Measurements from ENCODE around the gene UBXN1. TPM values are rescaled to one million over a fixed set of nuclear protein-coding genes. Genes with fewer than 3 reads are reported as not detected.
"Not testable (repeated sequence)": the region's sequence is repeated elsewhere in the genome, so short reads cannot be mapped to it uniquely, and the experiment has no call there.

Gene UBXN1
- total RNA-seq, 4 donors from 2014 or later, result 120 to 184 (median 149) TPM

DNA sequence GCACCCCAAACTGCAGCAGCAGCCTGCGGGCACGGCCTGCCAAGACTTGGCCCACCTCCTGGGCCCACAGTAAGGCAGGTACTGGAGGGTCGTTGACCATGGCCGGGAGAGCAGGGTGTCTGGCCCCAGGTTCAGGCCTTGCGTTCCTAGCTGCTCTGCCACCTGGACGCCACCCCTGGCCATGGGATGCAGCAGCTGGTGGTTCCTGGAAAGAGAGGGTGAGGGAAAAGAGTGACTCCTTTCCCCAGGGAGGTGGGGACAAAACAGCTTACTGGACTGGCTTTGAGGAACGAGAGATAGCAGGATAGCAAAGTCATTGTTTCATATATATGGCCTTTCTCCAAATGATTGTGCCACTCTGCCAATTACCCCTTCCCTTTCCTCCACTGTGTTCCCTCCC lies 26.5 kb upstream of the UBXN1 start:
- Histone ChIP-seq H3K9me3 (no peaks in the 10 kb centered on the region), H3K27me3 (no peaks in the 10 kb centered on the region), H3K4me3 (replicated peaks in 1 of 3) (peak overlapping the region in 1 of 3 donors; percentile 64), H3K36me3 (peaks cover 0 to under 1% of the 10 kb centered on the region in 2 donors), H3K4me1 (peaks cover 20 to 29% of the 10 kb centered on the region in 2 donors), H3K27ac (peak overlapping the region in 2 of 3 donors; percentile 9 to 67)
- intact Hi-C loops (cut with DNase I), result no loop called here
- no peak for TF ChIP-seq POLR2A (IDR thresholded peaks at IDR 0.05)
- TF ChIP-seq, protein P1, sequence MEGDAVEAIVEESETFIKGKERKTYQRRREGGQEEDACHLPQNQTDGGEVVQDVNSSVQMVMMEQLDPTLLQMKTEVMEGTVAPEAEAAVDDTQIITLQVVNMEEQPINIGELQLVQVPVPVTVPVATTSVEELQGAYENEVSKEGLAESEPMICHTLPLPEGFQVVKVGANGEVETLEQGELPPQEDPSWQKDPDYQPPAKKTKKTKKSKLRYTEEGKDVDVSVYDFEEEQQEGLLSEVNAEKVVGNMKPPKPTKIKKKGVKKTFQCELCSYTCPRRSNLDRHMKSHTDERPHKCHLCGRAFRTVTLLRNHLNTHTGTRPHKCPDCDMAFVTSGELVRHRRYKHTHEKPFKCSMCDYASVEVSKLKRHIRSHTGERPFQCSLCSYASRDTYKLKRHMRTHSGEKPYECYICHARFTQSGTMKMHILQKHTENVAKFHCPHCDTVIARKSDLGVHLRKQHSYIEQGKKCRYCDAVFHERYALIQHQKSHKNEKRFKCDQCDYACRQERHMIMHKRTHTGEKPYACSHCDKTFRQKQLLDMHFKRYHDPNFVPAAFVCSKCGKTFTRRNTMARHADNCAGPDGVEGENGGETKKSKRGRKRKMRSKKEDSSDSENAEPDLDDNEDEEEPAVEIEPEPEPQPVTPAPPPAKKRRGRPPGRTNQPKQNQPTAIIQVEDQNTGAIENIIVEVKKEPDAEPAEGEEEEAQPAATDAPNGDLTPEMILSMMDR (IDR thresholded peaks at IDR 0.05), result no peak
- 32 to 40% methylated on average over 7 of the region's 7 CpGs for WGBS, 2 donors
- peak in 1 of 2 donors; percentile 19 for DNase-seq

GRCh38 chr11:62703921-62704320 lies 25.0 kb upstream of the UBXN1 start:
- H3K27me3 ChIP-seq; H3K27ac ChIP-seq; DNase-seq; intact Hi-C loops (cut with DNase I); H3K9me3 ChIP-seq; H3K4me3 ChIP-seq (replicated peaks in 1 of 3); H3K36me3 ChIP-seq: not testable (repeated sequence)
- peaks cover 13 to 21% of the 10 kb centered on the region in 2 donors for H3K4me1 ChIP-seq
- 93 to 95% methylated on average over 4 of the region's 4 CpGs for WGBS, 2 donors

GRCh38 chr11:62702246-62702645 lies 23.4 kb upstream of the UBXN1 start:
- no peak for TF ChIP-seq POLR2A (IDR thresholded peaks at IDR 0.05)
- TF ChIP-seq, protein P1 (IDR thresholded peaks at IDR 0.05), result no peak
- WGBS, 2 donors, result 94 to 97% methylated on average over 11 of the region's 11 CpGs
- Histone ChIP-seq H3K9me3 (no peaks in the 10 kb centered on the region), H3K27me3 (no peaks in the 10 kb centered on the region), H3K4me3 (replicated peaks in 1 of 3) (no peak overlapping the region), H3K36me3 (no peaks in the 10 kb centered on the region), H3K27ac (no peak overlapping the region), H3K4me1 (peaks cover 6 to 14% of the 10 kb centered on the region in 2 donors)
- intact Hi-C loops (cut with DNase I), result no loop called here
- no peak for DNase-seq

- Histone ChIP-seq H3K4me3 (replicated peaks in 1 of 3) (no peak overlapping the region), H3K27me3 (no peaks in the 10 kb centered on the region), H3K9me3 (no peaks in the 10 kb centered on the region), H3K36me3 (peaks cover 0 to 30% of the 10 kb centered on the region in 2 donors), H3K27ac (no peak overlapping the region), H3K4me1 (no peaks in the 10 kb centered on the region)
- intact Hi-C loops (cut with DNase I), result loop anchor here (10.0 kb wide), 1 partner anchor 300 kb away; no protein-coding TSS in a partner anchor
- peak; percentile 75 to 78 for DNase-seq
- TF ChIP-seq, protein P1 (IDR thresholded peaks at IDR 0.05), result peak in 5 of 6 experiments; percentile 45 to 79 (median 58)
- TF ChIP-seq POLR2A (IDR thresholded peaks at IDR 0.05), result no peak
- WGBS, 2 donors, result 61 to 65% methylated on average over 14 of the region's 14 CpGs
Measured at GRCh38 chr11:62694455-62695167, 15.7 kb upstream of the UBXN1 start.

DNA sequence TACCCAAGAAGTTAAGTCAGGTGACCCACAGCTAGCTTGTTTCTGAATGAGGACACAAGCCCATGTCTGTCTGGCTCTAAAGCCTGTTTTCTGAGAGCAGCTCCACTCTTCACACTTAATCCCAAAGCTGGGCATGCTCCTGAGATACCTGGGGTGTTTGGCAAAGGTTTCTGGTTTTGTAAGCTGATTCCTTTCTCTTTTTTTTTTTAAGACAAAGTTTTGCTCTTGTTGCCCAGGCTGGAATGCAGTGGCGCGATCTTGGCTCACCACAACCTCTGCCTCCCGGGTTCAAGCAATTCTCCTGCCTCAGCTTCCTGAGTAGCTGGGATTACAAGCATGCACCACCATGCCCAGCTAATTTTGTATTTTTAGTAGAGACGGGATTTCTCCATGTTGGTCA lies 14.8 kb upstream of the UBXN1 start:
- 75 to 83% methylated on average over 4 of the region's 4 CpGs for WGBS, 2 donors
- not testable (repeated sequence) for H3K27me3 ChIP-seq; H3K27ac ChIP-seq; H3K4me1 ChIP-seq; H3K9me3 ChIP-seq; DNase-seq; H3K4me3 ChIP-seq (replicated peaks in 1 of 3)
- peaks cover 0 to 30% of the 10 kb centered on the region in 2 donors for H3K36me3 ChIP-seq
- intact Hi-C loops (cut with DNase I), result loop anchor here (10.0 kb wide), 1 partner anchor 299 kb away; no protein-coding TSS in a partner anchor

Measured in thyroid gland (tissue), 4 donors.